GM12892 (cell line): ENCODE measurements around the gene PIGW. TPM values are rescaled to one million over a fixed set of nuclear protein-coding genes. Genes with fewer than 3 reads are reported as not detected.
A peak's percentile ranks its signal among the peaks of the same experiment; 100 is the strongest.

Experiments used
- DNase-seq: peaks from one replicate; pipeline ENCODE4 v3.0.0; 2011; ENCODE audit not compliant: insufficient read length
- FAIRE-seq: peaks from 2 replicates; lab custom pipeline; 2011; peaks lifted over from hg19 to GRCh38; lab: Jason Lieb, UNC
- POLR2A ChIP-seq: IDR thresholded peaks from 2 replicates; pipeline ENCODE4 v1.6.1; 2011; ENCODE audit warnings: low read depth, low read length, control low read depth
- POLR2AphosphoS5 ChIP-seq: IDR thresholded peaks from 2 replicates; pipeline ENCODE4 v1.6.1; 2011; ENCODE audit warnings: low read depth, low read length, control low read depth
- TAF1 ChIP-seq: IDR thresholded peaks from 2 replicates; pipeline ENCODE4 v1.6.1; 2011; ENCODE audit warnings: low read depth, mild to moderate bottlenecking, control low read depth, low read length, borderline replicate concordance
- polyA plus RNA-seq: library from polyadenylated mRNA; unstranded; fragments of >200 nt; gene quantifications from one replicate; pipeline ENCODE4 v1.2.1, GENCODE V29; 2012; ENCODE audit warnings: missing spikeins, inconsistent platforms; ENCODE audit not compliant: missing spikeins

PIGW gene
- 10.2 TPM for polyA plus RNA-seq

- peak; percentile 85 for DNase-seq
- TF ChIP-seq TAF1 (peak; percentile 96), POLR2AphosphoS5 (peak; percentile 95), POLR2A (peak; percentile 99)
- FAIRE-seq = no peak
Measured at GRCh38 chr17:36534840-36535668, at the start of gene PIGW, which contains the start of gene MYO19. Gene PIGW (plus strand): TSS chr17:36534987. CDS start chr17:36537102, 2,115 bp downstream. Gene MYO19 (minus strand): TSS chr17:36534868. CDS start chr17:36532538, 2,330 bp downstream.

- no peak for DNase-seq
- TF ChIP-seq TAF1 (no peak), POLR2A (no peak), POLR2AphosphoS5 (no peak)
- no peak for FAIRE-seq
Measured at GRCh38 chr17:36485027-36485426, 49.8 kb upstream of the PIGW start.

- DNase-seq (no peak), FAIRE-seq (no peak)
- TF ChIP-seq TAF1 (no peak), POLR2A (no peak), POLR2AphosphoS5 (no peak)
Measured at GRCh38 chr17:36485805-36486203, 49.0 kb upstream of the PIGW start.

GRCh38 chr17:36486204-36487194 is 48.3 kb upstream of the PIGW start, which contains the start of gene ZNHIT3:
Gene ZNHIT3 (plus strand): TSS chr17:36486681. CDS start chr17:36486700, 19 bp downstream.
- peak; percentile 89 for DNase-seq
- no peak for FAIRE-seq
- peak; percentile 87 for TF ChIP-seq POLR2A
- peak; percentile 83 for TF ChIP-seq POLR2AphosphoS5
- TF ChIP-seq TAF1 = peak; percentile 71; the same call in 1 of the 2 replicates

GRCh38 chr17:36493956-36494355 is 40.8 kb upstream of the PIGW start:
- no peak for DNase-seq
- FAIRE-seq = no peak
- TF ChIP-seq TAF1 (no peak), POLR2AphosphoS5 (no peak)

GRCh38 chr17:36494674-36495073 is 40.1 kb upstream of the PIGW start:
- DNase-seq = no peak
- no peak for FAIRE-seq
- TF ChIP-seq POLR2A (no peak), POLR2AphosphoS5 (no peak), TAF1 (no peak)

- no peak for TF ChIP-seq POLR2A
- TF ChIP-seq POLR2AphosphoS5 = no peak
- no peak for TF ChIP-seq TAF1
- FAIRE-seq (no peak), DNase-seq (no peak)
Measured at GRCh38 chr17:36495076-36495578, 39.7 kb upstream of the PIGW start.

GRCh38 chr17:36496018-36496789 is 38.6 kb upstream of the PIGW start:
- TF ChIP-seq TAF1 (no peak), POLR2AphosphoS5 (peak; percentile 32; the same call in 1 of the 2 replicates)
- no peak for DNase-seq
- no peak for FAIRE-seq

GRCh38 chr17:36498155-36498554 is 36.6 kb upstream of the PIGW start:
- no peak for DNase-seq
- TF ChIP-seq POLR2AphosphoS5 (no peak), POLR2A (no peak), TAF1 (no peak)
- FAIRE-seq = no peak
